IMR-90 (cell line): ENCODE measurements around the gene CLDN11. TPM values are rescaled to one million over a fixed set of nuclear protein-coding genes. Genes with fewer than 3 reads are reported as not detected.
A peak's percentile ranks its signal among the peaks of the same experiment; 100 is the strongest.

ENCODE experiments used
- CEBPB ChIP-seq: IDR thresholded peaks from 2 replicates; pipeline ENCODE4 v1.6.1; 2012; ENCODE audit warnings: low read depth, low read length, improper control_type of control experiment
- ELK1 ChIP-seq: fragments of 150-350 bp; IDR thresholded peaks from 2 replicates; pipeline ENCODE4 v1.6.1; 2016; ENCODE audit warnings: low read depth, mild to moderate bottlenecking, low read length, moderate library complexity, borderline replicate concordance
- FOS ChIP-seq: fragments of 150-350 bp; IDR thresholded peaks from 2 replicates; pipeline ENCODE4 v1.6.1; 2016; ENCODE audit warnings: low read depth, low read length
- NFE2L2 ChIP-seq: fragments of 150-350 bp; IDR thresholded peaks from 2 replicates; pipeline ENCODE4 v1.6.1; 2016; ENCODE audit warnings: low read depth, mild to moderate bottlenecking, low read length
- RCOR1 ChIP-seq: IDR thresholded peaks from 2 replicates; pipeline ENCODE4 v1.6.1; 2012; ENCODE audit warnings: mild to moderate bottlenecking, low read length, improper control_type of control experiment; ENCODE audit not compliant: insufficient replicate concordance
- polyA plus RNA-seq, 3 experiments: library from polyadenylated mRNA; depleted of rRNA; stranded (reverse); fragments of >200 nt; gene quantifications; 2 replicates each; pipeline ENCODE4 v1.2.3, GENCODE V29; 2012; ENCODE audit warnings: low replicate concordance in 1 of 3
- total RNA-seq: library from RNA; depleted of rRNA; stranded (reverse); fragments of >200 nt; gene quantifications from 2 replicates; pipeline ENCODE4 v1.2.3, GENCODE V29; 2012

CLDN11 gene
- total and polyA plus RNA-seq, 2 of the 4 experiments (the other 2 are of a cell fraction) = 245 to 318 TPM

GRCh38 chr3:170418422-170419398, at the start of gene CLDN11 (continued):
- peak; percentile 17; the same call in 1 of the 2 replicates for TF ChIP-seq FOS
- TF ChIP-seq CEBPB = no peak
- no peak for TF ChIP-seq ELK1
- no peak for TF ChIP-seq NFE2L2
- no peak for TF ChIP-seq RCOR1
